ENCODE data around the gene DPM2.

DNA sequence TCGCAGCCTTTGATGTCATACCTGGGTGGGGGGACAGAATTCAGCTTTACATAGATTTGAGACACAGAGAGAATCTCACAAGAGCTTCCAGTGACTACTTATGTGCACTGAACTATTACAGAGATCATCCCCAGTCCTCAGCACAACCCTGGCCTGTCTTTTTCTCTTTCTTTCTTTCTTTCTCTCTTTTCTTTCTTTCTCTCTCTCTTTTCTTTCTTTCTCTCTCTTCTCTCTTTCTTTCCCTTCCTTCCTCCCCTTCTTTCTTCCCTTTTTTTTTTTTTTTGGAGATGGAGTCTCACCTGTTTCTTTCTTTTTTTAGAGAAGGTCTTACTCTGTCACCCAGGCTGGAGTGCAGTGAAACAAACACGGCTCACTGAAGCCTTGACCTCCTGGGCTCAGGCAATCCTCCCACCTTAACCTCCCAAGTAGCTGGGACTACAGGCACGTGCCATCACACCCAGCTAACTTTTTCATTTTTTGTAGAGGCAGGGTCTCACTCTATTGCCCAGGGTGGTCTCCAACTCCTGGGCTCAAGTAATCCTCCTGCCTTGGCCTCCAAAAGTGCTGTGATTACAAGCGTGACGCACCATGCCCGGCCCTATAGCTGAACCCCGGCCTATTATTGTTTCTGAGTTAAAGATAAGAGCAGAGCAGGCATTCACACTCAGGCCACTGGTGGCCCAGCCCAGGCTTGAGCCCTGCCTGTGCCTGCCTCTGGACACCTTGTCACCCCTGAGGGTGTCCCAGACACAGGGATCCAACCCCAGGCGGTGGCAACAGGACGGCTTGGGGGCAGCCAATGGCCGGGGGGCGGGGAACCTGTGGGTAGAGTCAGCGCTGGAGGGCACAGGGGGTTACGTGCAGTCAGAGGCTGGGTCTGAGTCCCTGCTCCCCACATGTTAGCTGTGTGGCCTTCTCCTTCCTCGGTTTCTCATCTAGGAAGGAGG, 11.4 kb downstream of the DPM2 start:
- no peak for TF ChIP-seq POLR2A (IDR thresholded peaks at IDR 0.05; ENCODE audit: low read depth, low read length)
- TF ChIP-seq TAF1 (IDR thresholded peaks at IDR 0.05; ENCODE audit: borderline replicate concordance, low read depth, low read length) = no peak
